HK-2 (cell line): ENCODE measurements around the gene PDGFD.

Experiments
- DNase-seq: peaks from one replicate; pipeline ENCODE4 v3.0.0-alpha.2; 2018; ENCODE audit not compliant: unreplicated experiment

PDGFD gene

DNA sequence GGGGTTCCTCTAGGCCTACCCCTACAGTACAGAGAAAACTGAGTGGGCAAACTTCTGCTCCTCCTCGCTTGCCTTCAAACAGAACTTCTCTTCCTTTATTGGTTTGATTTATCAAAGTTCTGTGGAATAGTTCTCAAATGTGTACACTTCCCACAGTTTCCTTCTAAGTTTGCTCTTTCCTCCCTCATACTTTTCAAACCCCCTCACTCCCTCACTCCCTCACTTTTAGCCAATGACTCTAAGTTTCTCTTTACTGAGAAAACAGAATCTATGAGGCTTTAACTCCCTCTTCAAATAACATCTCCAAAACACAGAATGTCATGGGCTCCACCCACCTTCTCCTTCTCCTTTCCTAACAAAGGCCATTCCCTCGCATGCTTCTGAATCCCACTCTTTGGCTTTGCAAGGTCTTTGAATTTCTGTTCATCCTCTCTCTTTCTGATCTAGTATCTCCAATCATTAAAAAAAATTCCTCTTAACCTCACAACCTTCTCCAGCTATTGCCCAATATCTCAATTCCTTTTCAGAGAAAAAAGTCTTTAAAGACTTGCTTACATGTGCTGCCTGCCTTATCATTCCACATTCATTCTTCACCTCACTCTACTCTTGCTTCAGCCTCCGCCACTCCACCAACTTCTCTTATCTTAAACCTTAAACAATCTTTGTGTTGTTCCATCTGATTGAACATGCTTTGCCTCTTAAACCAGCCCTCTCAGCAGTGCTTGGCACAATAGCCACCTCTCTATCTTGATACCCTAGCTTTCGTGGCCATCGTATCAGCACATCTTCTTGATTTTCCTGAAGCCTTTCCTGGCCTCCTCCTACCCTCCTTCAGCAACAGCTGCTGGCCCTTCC is 70.3 kb downstream of the PDGFD start:
- no peak for DNase-seq

DNA sequence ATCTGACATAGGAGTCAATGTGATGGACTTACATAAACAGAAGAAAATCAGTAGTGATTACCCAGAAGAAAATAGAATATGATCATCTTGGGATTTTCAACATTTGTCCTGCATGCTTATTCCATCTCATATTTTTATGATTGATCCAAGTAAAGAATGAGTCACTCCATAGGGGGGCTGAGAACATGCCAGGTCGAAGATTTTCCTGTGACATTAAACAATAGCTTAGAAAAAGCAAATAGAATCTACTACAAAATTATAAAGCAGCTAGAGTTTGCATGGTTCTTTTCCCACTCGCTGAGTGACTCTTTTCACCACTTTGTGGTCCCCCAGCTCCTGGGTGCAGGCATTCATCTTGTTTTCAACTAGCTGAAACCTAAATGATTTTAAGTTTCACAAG is 71.2 kb downstream of the PDGFD start:
- DNase-seq: no peak

DNA sequence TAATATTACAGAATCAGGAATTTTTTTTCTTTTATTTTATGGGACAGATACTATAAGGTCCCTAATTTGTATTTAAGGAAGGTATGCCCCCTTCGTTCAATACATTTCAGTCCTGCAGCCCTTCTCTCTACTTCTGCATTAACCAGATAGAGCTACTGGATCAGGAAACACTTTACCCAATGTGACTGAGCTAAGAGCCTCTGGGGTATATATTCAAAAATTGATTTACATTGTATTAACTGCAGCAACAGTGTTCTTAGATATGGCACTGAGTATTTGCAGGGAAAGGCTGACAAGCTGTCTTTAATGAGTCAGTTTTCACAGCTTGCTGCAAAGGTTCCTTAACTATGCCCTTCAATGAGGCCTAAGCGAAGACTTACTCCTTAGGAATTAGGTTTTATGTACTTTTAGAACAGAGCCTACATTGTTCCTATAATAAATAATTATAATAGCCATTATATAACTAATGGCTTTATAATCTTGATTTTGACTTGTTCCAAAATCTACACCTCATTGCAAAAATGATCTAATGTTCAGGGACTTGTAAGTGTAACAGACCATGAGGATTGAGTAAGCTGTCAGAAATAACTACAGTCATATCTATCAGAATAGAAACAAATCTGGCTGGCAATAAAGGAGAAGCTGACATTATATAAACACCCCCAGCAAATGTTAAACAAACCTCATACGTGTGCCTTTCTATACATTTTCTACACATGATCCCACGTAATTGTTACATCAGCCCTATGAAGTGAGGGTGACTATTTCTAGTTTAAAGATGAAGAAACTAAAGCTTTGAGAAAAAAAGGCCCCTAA is 72.5 kb downstream of the PDGFD start:
- no peak for DNase-seq

DNA sequence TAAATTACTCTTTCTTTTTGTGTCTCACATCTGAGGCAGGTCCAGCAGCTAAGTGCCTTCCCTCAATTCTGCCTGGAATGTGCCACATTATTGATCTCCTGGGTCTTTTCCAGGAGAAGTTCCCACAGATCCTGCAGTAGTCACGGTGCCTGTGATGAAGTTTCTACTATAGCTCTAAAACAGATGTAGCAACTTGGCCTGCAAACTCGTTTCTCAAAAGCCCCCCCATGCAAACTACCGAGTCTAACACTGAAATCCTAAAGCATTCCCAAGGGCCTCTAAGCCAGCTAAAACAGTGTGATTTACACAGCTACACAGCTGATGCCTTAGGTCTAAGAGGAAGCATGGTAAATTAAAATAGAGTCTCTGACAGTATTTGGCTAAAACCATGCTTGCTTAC is 73.2 kb downstream of the PDGFD start:
- no peak for DNase-seq

DNA sequence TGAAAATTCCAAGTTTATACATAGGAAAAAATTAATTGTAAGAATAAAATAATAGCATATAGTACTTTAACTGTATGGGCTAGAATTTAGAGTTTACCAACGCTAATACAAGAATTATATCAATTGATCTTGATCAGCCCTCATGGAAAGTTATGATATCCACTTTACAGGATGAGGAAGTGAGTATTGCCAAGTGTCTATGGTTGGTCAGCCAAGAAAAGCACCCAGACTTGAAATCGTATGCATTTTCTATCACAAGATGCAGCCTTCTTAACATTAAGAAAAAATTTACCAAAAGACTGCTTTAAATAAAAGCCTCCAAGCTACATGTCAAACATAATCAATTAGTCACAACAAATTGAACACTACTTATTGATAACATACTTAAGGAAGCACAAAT is 74.5 kb downstream of the PDGFD start:
- DNase-seq: no peak

DNA sequence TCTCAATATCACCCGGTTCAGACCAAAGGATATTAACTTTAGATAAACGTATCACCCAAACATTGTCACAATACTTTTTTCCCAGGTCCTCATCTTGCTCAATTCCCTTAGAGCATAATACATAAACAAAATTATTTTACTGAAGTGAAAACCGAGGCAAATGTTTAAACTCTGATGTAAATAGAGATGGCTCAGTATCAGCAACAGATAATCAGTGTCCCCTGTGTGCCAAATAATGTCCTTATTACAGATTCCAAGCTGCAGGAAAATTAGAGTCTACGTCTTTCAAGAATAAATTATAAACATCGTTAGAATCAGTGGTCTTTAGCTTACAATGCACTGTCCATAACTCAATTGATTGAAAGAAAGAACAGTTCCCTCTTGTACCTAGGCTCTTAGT is 77.3 kb downstream of the PDGFD start:
- no peak for DNase-seq

DNA sequence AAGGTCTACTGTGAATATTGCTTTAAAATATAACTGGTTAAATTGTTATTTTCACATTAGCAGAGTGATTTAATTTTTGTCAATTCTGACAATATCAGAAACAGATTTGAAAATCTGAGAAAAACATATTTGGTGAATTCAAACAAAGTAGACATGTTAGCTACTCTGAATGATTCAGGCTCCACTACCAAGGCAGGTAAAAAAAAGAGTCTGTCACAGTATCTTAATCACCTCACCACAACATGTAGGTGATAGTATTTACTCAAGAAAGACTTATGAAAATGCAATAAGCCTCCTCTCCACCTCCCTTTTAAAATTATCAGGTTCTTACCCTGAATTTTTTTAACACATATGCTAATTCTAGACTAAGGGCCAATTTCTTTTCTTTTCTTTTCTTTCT is 85.0 kb downstream of the PDGFD start:
- no peak for DNase-seq

DNA sequence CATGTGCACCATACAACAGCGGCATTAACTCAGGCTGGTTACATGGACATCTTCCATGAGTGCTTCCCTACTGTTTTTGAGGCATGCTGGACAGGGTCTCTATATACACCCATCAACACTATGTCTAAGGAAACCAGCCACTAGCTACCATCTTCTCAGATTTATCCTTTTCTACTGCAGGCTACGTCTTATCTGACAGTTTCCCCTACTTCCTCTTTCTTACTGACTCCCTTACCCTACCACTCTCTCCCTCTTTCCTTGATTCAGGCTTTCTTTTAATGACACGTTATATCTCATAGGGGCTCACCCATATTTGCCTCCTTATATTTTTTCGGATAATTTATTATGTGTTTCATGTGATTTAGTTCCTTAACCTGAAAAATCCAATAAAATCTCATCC is 85.7 kb downstream of the PDGFD start:
- DNase-seq: no peak

DNA sequence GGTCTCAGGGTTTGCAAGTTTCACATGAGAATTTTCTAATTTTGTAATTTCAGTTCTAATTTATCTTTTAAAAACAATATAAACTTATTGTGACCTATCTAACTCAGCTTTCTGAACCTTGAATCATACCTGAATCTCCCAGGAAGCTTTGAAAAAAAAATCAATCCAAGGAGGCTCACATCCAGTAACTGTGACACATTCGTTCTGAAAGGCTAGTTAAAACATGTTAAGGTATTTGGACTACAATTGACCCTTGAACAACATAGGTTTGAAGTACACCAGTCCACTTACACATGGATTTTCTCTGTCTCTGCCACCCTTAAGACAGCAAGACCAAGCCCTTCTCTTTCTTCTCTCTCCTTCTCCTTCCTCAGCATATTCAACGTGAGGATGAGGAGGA is 87.5 kb downstream of the PDGFD start:
- no peak for DNase-seq

DNA sequence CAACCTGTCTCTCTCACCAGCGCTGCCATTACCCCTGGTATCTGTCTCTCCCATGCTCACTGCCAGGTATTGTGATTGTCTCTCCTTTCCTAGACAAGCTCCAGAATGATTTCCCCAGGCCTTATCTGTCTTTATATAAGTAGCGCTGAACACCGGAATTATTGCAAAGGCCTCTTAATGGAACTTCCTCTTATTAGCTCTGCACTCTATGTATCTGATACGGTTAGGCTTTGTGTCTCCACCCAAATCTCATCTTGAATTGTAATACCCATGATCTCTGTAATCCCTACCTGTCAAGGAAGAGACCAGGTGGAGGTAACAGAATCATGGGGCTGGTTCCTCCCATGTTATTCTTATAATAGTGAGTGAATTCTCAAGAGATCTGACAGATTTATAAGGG is 88.2 kb downstream of the PDGFD start:
- DNase-seq: no peak

DNA sequence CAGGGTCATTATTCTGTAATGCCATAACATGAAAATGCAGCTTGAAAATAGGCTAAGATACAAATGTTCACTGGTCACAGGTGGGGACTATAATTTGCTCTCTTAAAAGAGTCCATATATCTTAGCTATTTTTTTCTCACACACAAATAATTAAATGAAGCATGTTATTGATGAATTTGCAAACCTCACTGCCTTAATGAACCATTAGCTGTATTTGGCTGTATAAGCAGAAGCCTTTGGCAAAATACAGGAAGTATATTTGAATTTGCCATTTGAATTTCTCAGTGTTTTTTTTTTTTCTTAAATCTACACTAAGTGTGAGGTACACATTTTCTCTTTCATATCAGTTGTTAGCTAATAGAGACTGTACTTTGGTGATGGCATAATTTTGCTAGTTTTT is 88.9 kb downstream of the PDGFD start:
- no peak for DNase-seq

DNA sequence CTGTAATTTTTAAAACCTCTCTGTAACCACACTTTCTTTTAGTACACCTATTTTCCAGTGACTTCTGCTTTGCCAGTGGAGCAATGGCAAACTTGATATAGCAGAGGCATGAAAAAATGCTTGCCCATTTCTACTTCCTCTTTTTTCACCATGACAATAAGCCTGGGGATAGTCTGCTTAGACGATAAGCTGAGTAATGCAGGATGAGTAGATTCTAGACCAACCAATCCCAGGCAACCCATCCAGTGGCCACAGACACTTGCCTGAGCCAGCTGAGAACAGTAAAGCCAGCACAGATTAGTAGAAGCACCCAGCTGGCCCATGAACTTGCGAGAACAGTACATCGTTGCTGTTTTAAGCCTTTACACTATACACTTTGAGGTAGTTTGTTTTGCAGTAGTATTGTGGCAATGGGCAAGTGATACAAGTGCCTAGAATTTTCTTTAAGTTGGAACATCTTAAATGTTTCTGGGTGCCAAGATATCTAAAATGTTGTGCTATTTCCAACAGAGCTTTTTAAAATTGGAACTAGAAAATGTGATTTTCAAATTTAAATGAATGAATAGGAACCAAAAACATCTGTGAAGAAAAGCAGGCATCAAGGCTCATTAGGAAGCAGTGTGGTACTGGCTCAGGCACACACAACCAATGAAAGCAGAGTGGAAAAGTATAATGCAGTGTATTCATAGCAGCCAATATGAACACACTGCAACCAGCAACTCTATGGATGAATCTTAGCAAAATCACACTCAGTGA is 89.8 kb downstream of the PDGFD start:
- DNase-seq: peak; percentile 9

DNA sequence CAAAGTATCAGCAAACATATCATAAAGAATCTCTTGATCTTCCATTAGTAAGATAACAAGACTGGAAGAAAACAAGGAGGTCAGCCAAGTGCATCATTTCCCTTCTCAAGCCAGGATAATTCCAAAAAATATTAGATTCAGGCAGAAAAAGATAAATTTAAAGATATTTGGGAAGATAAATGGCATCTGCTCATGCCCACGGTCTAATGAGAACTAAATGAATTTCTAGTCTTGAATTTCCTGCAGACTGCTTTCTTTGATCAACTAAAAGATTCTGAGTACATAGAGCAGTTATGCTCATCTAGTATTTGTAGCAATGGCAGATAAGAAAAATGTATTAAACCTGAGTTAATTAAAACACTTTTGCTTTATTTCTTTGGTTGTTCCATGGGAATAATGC is 96.4 kb downstream of the PDGFD start:
- no peak for DNase-seq

DNA sequence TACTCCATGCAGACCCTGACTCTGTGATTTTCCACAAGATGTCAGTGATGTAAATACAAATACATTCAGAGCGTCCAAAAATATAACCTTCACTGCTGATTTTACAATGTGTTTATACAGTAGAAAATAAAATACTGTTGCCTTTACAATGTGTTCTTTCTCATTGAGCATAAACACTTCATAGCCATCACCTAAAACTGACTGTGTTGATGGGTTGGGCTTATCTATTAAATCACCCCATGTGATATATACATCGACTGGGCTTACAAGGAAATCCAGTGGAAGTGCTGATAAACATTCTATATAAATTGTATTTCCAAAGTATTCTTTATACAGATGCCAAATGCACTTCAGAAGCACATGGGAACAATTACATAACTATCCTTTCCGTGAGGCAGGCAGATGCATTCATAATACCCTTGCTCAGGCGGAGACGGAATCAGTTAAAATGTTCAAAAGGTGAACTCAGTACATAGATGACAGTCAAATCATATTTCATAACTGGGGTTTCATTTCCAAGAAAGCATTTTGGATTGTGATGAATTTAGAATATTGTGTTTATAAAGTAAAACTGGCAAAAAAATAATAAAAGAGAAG is 99.8 kb downstream of the PDGFD start:
- DNase-seq: no peak

DNA sequence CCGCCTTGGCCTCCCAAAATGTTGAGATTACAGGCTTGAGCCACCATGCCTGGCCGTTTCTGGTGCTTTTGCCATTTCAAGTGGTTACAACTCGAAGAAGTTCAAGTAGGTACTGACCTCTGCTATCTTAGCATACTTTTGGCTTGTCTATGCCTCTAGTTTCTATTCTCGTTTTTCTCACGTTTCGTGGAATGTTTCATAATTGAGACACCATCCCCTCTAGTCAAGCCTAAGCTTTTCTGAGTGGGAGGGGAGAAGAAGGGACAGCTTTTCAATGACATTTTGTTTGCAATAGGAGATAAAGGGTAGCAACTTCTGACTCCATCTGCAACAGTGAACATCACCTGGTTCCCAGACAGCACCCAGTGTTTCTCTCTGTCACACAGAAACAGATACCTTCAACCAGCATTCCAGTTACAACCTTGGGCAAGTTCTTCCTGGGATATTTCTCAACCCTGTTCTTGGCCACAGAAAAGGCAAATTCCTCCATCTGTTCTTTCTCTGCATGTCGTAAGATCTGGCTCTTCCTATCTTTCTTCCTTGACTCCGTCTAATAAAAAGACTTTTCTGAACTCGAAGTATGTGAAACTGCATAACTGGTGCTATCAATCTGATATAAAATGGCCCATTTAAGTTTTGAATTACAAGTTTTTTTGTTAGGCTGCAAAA is 102.0 kb downstream of the PDGFD start:
- DNase-seq: no peak

DNA sequence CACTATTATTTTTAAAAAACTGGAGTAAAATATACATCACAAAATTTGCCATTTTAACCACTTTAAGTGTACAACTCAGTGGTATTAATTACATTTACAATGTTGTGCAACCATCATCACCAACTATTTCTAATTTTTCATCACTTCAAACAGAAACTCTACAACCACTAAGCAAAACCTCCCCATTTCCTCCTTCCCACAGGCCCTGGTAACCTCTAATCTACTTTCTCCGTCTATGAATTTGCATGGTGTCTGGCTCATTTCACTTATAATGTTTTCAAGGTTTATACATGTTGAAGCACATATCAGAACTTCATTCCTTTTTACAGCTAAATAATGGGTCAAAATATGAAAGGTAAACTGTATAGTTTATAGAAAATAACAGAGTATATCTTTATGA is 103.1 kb downstream of the PDGFD start:
- DNase-seq: no peak

DNA sequence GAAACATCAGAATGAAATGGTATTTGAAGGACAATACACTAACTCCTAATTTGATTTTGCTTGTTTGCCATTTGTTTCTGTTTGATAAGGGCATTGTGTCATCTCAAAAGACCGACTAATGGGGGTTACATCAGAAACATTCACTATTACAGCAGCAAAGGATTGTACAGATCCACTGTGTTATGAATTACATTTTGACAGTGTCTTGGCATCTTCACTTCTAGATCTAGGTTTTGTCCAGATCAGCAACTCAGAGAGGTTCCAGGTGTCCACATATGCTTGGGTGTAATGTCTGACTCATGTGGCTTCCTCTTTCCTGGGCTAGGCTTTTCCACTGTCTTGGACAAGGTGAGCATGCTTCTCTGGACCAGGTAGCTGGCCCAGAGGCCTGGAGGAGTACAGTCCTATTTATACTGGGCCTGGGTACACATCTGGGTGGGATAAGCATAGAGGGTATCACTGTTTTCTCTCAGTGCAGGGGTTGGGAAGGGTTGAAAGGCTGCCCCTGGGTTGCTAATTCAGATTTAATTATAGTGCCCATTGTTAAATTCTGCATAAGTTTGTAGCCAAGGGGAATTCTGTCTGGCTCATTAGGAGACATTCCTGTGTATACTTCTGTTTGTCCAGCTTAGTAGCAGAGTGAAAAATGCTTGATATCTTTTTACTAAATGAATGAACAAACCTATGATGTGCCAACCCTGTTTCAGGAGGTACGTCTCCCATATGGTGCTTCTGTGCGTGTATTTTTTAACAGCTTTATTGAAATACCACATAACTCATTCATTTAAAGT is 103.7 kb downstream of the PDGFD start:
- DNase-seq: no peak

DNA sequence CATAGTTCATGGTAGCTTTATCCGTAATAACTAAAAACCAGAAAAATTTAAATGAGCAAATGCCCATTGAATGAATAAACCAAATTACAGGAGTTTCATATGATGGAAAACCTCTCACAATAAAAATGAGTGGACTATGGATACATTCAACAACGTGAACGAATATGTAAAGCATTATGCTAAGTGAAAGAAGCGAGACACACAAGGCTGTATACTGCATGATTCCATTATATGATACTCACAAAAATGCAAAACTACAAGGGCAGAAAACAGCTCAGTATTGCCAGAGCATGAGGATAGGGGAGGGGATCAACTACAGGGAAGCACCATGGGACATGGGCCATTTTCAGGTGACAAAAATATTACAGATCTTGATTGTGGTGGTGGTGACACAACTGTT is 105.3 kb downstream of the PDGFD start:
- no peak for DNase-seq

DNA sequence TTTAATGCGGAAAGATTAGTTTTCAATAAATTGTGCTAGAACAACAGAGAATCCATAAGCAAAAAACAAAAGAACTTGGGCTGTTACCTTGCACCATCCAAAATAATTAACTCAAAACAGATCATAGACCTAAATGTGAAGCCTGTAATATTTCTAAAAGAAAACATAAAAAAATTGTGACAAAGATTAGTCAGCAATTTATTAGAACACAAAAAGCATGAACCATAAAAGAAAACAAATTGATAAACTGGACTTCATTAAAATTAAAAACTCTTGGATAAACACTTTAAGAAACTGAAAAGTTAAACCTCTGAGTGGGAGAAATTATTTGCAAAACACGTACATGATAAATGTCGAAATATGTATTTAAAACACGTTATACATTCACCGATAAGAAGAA is 106.0 kb downstream of the PDGFD start:
- no peak for DNase-seq

DNA sequence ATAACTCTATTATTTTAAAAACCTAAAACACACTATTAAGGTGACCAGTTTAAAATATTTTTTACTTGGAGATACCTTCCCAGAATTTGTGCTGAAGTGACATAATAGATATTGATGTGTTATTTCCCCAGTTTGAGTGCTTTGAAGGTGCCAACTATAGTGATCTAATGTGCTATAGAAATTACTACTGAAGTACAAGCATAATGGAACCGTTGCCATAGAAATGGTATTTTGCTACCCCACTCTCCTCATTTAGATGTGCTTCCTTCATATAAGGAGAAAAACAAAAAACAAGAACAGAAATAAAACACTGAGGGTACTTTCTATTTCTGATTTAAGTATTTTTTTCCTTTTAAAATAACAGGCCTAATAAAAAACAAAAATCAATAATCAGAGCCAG is 108.4 kb downstream of the PDGFD start:
- DNase-seq: no peak
